ENCODE results near the gene PTPRM. TPM values are rescaled to one million over a fixed set of nuclear protein-coding genes. Genes with fewer than 3 reads are reported as not detected.

PTPRM gene
- total and polyA plus RNA-seq, 2 of the 8 experiments (the other 6 are each of a cell fraction or from before 2014, with no cell fraction given), result 4.1 to 7.0 TPM

DNA sequence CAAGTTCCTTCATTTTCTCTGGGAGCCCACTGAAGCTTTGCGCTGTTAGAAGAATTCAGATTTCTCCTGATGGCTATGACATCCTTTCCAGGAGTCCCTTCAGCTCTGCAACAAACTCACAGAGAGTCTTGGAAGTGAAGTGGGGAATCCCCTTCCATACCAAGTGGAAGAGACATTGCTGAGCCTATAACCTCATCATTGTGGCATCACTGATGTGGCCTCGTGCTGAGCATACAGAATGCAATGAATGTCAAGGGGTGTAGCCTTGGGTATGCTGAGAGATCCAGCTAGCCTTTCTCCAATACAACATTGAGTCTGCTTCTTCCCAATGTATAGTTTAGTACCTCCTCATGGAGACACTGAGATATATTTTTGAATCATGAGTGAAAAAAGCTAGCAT is 731.1 kb downstream of the PTPRM start:
- Histone ChIP-seq H4K20me1 (replicated peaks in 1 of 2; ENCODE audit: control insufficient read depth in 1 of 2, insufficient read depth in 2 of 2, low read length in 2 of 2) (no peaks in the 10 kb centered on the region), H4K5ac (ENCODE audit: insufficient read length, low read depth, low read length) (no peak overlapping the region), H3K4me3 (ENCODE audit: extremely low read depth in 1 of 4, insufficient read depth in 2 of 4, low read depth in 3 of 4, low read length in 4 of 4) (no peak overlapping the region), H2AK5ac (ENCODE audit: low read depth, low read length) (no peak overlapping the region), H3K56ac (replicated peaks; ENCODE audit: insufficient read length, low read depth, low read length) (no peak overlapping the region), H2AFZ (ENCODE audit: low read length) (no peak overlapping the region), H3K27ac (ENCODE audit: low read depth, low read length) (no peak overlapping the region), H4K8ac (ENCODE audit: extremely low read depth, insufficient read depth, low read length) (no peak overlapping the region), H3K79me2 (ENCODE audit: control insufficient read depth in 1 of 2, insufficient read depth in 2 of 2, low read length in 2 of 2) (no peaks in the 10 kb centered on the region), H3K27me3 (replicated peaks in 1 of 4; ENCODE audit: control insufficient read depth in 3 of 4, extremely low read depth in 1 of 4, insufficient read depth in 3 of 4, low read length in 3 of 4) (no peaks in the 10 kb centered on the region), H3K4me1 (replicated peaks in 1 of 4; ENCODE audit: control insufficient read depth in 3 of 4, insufficient read depth in 4 of 4, low read length in 3 of 4) (no peaks in the 10 kb centered on the region; a peak in 1 of 7 replicates), H2BK5ac (ENCODE audit: low read depth, low read length) (no peak overlapping the region), H3K23ac (ENCODE audit: insufficient read length) (no peak overlapping the region), H2BK20ac (ENCODE audit: low read length) (no peak overlapping the region), H3K4me2 (ENCODE audit: insufficient read depth in 1 of 2, low read depth in 2 of 2, low read length in 2 of 2) (no peak overlapping the region), H4K91ac (replicated peaks; ENCODE audit: insufficient read length, low read length) (no peak overlapping the region), H3K9ac (replicated peaks in 1 of 4; ENCODE audit: extremely low read depth in 1 of 4, low read depth in 3 of 4, low read length in 3 of 4) (no peak overlapping the region), H3K36me3 (ENCODE audit: control insufficient read depth in 2 of 4, insufficient read depth in 4 of 4, low read length in 3 of 4) (no peaks in the 10 kb centered on the region), H3K23me2 (ENCODE audit: low read depth, low read length) (no peaks in the 10 kb centered on the region), H2BK120ac (replicated peaks; ENCODE audit: low read depth, low read length) (no peak overlapping the region), H2BK12ac (ENCODE audit: low read depth, low read length) (no peak overlapping the region), H3K18ac (ENCODE audit: extremely low read depth, low read length) (no peak overlapping the region), H2BK15ac (ENCODE audit: low read length) (no peak overlapping the region), H3K9me3 (ENCODE audit: insufficient read depth in 2 of 2, low read depth in 1 of 2, low read length in 1 of 2) (no peaks in the 10 kb centered on the region), H3K4ac (replicated peaks; ENCODE audit: insufficient read length, low read depth, low read length) (no peak overlapping the region), H3K79me1 (ENCODE audit: low read depth, low read length) (no peaks in the 10 kb centered on the region), H3K14ac (ENCODE audit: insufficient read length) (no peak overlapping the region)
- ChIA-PET POLR2A (ENCODE audit: partially characterized antibody) (no interaction called here), CTCF (ENCODE audit: partially characterized antibody) (interaction anchor here (0.8 kb wide), 1 partner anchor 333 kb away, joined by 3 read pairs; no protein-coding TSS in a partner anchor)
- DNase-seq (ENCODE audit: low read depth in 1 of 2, low spot score in 2 of 2) (no peak), FAIRE-seq (no peak)
- no peak for TF ChIP-seq RFX5 (IDR thresholded peaks at IDR 0.05; ENCODE audit: borderline replicate concordance, low read depth, low read length)
- no peak for TF ChIP-seq KDM5A (IDR thresholded peaks at IDR 0.05; ENCODE audit: low read length)
- TF ChIP-seq JUN (IDR thresholded peaks at IDR 0.05; ENCODE audit: low read depth, low read length), result no peak
- no peak for TF ChIP-seq SRF (IDR thresholded peaks at IDR 0.05; ENCODE audit: low read depth, low read length)
- TF ChIP-seq POLR2A (IDR thresholded peaks at IDR 0.05; ENCODE audit: control extremely low read depth in 1 of 2, low read depth in 2 of 2, low read length in 2 of 2), result no peak
- TF ChIP-seq NRF1 (IDR thresholded peaks at IDR 0.05; ENCODE audit: low read depth, low read length), result no peak
- TF ChIP-seq, protein P1, sequence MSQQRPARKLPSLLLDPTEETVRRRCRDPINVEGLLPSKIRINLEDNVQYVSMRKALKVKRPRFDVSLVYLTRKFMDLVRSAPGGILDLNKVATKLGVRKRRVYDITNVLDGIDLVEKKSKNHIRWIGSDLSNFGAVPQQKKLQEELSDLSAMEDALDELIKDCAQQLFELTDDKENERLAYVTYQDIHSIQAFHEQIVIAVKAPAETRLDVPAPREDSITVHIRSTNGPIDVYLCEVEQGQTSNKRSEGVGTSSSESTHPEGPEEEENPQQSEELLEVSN (IDR thresholded peaks at IDR 0.05), result no peak
- no peak for TF ChIP-seq SP1 (IDR thresholded peaks at IDR 0.05; ENCODE audit: low read depth, low read length)
- TF ChIP-seq MAFK (IDR thresholded peaks at IDR 0.05; ENCODE audit: low read depth, low read length), result no peak
- TF ChIP-seq CHD1 (IDR thresholded peaks at IDR 0.05; ENCODE audit: low read depth, low read length), result no peak
- TF ChIP-seq JUND (IDR thresholded peaks at IDR 0.05; ENCODE audit: low read length), result no peak
- TF ChIP-seq FOSL1 (IDR thresholded peaks at IDR 0.05; ENCODE audit: insufficient read depth, low read depth, low read length), result no peak
- TF ChIP-seq POU5F1 (IDR thresholded peaks at IDR 0.05; ENCODE audit: low read depth, low read length), result no peak
- TF ChIP-seq SUZ12 (IDR thresholded peaks at IDR 0.05; ENCODE audit: low read length), result no peak
- no peak for TF ChIP-seq SIRT6 (IDR thresholded peaks at IDR 0.05; ENCODE audit: low read length)
- TF ChIP-seq SP2 (IDR thresholded peaks at IDR 0.05; ENCODE audit: low read length), result no peak
- TF ChIP-seq CBX5 (IDR thresholded peaks at IDR 0.05; ENCODE audit: low read depth, low read length), result no peak
- WGBS, 2 experiments (ENCODE audit: extremely low coverage in 1 of 2, insufficient coverage in 1 of 2, insufficient read length in 1 of 2, insufficient replicate concordance in 2 of 2, low coverage in 1 of 2, low lambda C conversion rate in 2 of 2, missing lambda C conversion rate in 1 of 2), result 94% methylated on average over 2 of the region's 2 CpGs; no CpG with 5 or more reads in 1 of the 2 experiments
